C4-2B (cell line): ENCODE results near the gene LANCL1.

ENCODE experiments used
- ZFX ChIP-seq: fragments of 450-650 bp; IDR thresholded peaks from 2 replicates; pipeline ENCODE4 v1.6.1; 2017
- TF ChIP-seq, protein P1 (sequence below): fragments of 450-650 bp; conservative IDR thresholded peaks from 2 replicates; pipeline ENCODE4 v1.5.1; 2017; ENCODE audit warnings: mild to moderate bottlenecking

DNA sequence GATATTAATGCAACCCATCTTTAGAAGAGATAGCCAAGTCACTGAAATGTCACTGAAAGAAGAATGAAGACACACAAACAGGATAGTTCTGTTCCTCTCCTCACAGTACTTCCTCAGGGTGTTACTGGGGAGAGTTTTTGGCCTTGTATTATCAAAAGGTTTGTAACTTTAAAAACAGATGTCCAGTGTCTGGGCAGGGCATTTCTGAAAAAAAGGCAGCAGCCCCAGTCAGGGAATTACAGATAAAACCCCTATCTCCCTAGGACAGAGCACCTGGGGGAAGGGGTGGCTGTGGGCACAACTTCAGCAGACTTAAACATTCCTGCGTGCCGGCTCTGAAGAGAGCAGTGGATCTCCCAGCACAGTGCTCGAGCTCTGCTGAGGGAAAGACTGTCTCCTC, 30.8 kb downstream of the LANCL1 start:
- TF ChIP-seq, protein P1, sequence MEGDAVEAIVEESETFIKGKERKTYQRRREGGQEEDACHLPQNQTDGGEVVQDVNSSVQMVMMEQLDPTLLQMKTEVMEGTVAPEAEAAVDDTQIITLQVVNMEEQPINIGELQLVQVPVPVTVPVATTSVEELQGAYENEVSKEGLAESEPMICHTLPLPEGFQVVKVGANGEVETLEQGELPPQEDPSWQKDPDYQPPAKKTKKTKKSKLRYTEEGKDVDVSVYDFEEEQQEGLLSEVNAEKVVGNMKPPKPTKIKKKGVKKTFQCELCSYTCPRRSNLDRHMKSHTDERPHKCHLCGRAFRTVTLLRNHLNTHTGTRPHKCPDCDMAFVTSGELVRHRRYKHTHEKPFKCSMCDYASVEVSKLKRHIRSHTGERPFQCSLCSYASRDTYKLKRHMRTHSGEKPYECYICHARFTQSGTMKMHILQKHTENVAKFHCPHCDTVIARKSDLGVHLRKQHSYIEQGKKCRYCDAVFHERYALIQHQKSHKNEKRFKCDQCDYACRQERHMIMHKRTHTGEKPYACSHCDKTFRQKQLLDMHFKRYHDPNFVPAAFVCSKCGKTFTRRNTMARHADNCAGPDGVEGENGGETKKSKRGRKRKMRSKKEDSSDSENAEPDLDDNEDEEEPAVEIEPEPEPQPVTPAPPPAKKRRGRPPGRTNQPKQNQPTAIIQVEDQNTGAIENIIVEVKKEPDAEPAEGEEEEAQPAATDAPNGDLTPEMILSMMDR: no peak
- TF ChIP-seq ZFX: no peak
